GM19463 (cell line): Measurements from ENCODE around the gene RNF220.

Source experiments
- ATAC-seq: cut with Tn5 transposase; IDR thresholded peaks from one replicate; pipeline ENCODE4 v1.9.1; 2021; ENCODE audit warnings: mild to moderate bottlenecking, moderate library complexity; ENCODE audit not compliant: unreplicated experiment

RNF220 gene

GRCh38 chr1:44631333-44631646 is 226.2 kb downstream of the RNF220 start:
- ATAC-seq: no peak

DNA sequence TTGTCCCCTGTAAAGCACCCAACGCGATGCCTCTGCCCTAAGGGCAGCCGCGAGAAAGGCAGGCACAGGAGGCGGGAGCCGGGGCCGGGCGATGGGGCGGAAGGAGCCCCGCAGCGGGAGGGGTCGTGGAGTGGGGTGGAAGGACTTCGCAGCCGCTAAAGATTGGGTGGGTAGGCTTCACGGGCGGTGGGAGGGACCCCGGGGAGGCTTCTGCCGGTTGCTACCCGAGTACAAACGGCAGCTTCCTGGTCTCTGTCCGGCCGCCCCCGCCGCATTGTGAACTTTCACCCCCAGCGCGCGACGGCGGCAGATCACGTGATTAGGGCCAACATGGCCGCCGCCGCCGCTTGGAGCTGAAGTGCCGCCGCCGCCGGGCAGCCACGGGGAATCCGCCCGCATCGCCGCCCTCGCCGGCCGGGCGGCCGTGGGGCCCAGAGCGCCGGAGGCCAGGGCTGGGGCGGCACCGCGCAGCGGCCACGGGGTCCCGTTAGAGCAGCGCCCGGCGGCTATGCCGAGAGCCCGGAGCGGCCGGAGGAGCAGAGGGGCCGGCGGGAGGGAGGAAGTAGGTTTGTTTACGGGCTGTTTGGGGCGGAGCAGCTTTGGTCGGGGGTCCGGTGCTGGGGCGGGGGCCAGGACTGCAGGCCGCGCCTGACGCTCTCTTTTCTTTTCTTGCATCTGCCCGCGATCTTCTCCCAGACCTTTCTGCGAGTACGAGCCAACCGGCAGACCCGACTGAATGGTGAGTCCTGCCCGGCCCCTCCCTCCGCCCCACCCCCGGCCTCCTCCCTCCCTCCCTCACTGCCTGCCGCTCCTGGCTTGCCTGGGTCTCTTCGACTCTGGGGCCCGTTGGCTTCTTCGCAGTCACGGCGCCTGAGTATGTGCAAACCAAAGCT is 226.8 kb downstream of the RNF220 start:
- ATAC-seq: peak; percentile 74

- no peak for ATAC-seq
These were observed 227.5 kb downstream of the RNF220 start for GRCh38 chr1:44632598-44632997.

- ATAC-seq: no peak
These were observed 229.6 kb downstream of the RNF220 start for GRCh38 chr1:44634606-44635189.

GRCh38 chr1:44635439-44635838 is 230.4 kb downstream of the RNF220 start:
- no peak for ATAC-seq

GRCh38 chr1:44636083-44636687 is 231.1 kb downstream of the RNF220 start:
- no peak for ATAC-seq

DNA sequence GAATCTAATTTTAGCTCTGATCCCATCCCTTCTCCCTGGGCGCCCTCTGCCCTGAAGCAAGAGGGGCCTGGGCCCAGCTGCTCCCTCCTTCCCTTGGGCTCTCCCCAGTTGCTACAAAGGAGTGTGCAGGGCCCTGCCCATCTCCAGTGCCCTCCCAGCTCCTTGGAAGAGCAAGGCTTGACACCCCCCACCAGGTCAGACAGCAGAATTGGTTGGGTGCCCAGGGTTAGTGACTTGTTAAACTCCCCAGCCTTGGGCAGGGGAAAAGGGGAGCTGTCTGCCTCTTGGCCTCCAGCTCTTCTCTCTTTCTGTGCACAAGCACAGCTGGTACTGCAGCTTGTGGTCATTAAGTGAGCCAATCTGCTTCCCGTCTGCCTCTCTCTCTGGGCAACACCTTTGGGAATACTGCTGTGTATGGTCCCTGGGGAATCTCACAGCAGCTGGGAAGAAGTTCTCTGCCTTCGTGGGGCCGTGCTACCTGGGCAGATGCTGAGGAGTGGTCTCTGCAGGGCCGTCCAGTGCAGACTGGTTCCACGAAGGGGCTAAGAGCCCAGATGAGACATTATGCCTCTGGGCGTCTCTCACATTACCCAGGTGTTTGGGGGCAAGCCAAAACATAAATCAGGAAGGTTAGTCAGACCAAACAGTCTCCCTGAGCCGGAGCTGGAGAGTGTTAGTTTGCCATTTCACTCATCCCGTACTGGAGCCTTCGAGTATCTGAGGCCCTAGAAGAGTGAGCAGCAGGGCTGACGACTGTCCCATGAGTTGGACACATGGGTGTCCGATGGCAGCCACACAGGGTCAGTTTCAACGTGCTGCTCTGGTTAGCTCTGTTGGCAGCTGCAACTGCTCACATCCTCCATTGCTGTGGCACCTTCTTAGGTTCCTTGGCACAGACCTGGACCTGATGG is 231.9 kb downstream of the RNF220 start:
- no peak for ATAC-seq

DNA sequence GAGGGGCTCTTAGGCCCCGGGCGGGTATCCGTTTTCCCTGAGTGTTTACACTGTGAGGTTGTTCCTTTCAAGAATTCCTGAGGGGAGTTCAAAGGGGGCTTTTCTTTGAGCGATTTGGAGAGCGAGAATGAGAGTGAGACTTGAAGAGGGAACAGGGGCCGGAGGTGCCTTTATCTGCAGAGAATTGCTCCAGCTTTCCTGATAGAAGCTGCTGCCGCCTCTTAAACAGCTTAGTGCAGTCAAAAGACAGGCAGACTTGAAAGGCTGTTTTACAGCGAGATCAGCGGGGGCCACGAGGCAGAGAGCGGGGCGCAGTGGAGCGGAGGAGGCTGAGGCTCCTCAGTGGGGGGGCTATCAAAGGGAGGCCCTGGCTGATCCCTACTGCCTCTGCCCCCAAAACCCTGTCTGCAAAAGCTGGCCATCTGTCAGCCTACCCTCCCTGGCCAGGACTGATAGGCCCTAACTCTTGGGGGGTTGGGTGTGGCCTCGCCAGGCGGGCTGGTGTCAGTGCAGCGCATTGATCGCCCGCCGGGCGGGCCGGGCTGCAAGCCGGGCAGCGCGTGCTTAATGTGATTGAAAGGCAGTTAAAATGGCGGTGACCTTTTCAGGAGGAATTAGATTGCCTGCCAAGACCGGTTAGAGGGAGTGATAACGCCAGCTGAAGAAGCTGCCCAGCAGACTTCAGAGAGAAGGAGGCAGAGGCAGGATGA is 232.8 kb downstream of the RNF220 start:
- ATAC-seq: no peak

- ATAC-seq: no peak
These were observed 235.3 kb downstream of the RNF220 start for GRCh38 chr1:44640200-44640853.

DNA sequence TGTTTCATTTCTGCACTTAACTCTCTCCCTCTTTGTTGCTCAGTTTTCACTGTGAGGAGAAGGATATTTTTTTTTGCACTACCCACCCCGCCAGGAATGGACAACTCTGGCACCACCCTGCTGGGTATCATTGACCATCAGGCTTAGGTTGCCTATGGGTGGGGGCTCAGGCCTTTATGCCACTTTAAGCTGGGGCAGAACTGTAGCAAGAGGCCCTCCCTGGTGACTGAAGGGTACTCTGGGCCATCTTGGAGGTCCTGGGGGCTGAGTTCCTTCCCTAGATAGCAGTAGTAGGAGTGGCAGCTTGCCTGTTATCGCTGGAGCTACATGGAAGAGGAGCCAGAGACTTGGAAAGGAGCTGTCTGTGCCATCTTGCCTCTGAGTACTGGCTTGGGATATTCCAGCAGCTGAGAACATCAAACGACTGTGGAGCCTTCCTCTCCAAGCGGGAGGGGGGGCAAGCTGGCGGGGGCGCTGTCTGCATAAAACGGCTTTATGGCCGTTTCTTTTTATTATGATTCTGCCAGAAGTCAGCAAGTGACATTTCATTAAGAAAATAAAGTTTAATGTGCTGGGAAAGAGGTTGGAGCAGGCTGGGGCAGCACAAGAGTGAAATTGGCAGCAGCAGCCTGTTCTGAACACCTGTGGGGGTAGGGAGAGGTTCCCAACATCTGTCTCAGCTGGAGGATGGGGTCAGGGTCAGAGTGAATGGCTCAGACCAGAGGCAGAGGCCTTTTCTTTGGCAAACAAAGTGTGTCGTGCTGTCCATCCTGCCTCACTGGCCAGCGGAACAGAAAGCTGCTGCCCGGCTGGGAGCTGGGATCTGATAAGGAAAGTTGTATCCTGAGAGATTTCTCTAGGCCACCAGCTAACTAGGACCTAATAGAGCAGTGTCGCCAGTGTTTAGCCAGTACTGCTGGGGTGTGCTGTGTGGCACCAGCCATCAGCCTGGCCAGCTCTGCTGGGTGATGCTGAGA is 236.4 kb downstream of the RNF220 start:
- ATAC-seq: no peak

GRCh38 chr1:44642255-44642654 is 237.2 kb downstream of the RNF220 start:
- no peak for ATAC-seq

- no peak for ATAC-seq
These were observed 237.9 kb downstream of the RNF220 start for GRCh38 chr1:44642925-44643324.

- no peak for ATAC-seq
These were observed 238.8 kb downstream of the RNF220 start for GRCh38 chr1:44643721-44644334.

DNA sequence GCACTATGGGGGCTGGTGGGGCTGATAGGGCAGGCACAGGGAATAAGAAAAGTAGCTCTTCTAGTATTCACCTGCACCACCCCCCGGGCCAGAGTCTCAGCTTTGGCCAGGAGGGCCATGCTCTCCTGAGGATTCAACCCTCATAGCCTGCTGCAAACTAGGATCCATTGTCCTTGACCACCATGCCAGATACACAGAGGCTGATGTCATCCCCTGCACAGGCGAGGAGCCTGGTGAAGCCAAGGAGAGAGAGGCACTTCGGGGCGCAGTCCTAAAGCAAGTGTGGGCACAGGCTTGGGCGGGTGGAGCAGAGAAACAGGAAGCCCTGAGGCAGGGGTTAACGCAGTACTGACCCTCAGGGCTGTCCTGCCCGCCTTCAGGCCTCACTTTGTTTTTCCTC is 239.8 kb downstream of the RNF220 start:
- ATAC-seq: no peak

GRCh38 chr1:44645476-44646244 is 240.6 kb downstream of the RNF220 start:
- ATAC-seq: no peak

DNA sequence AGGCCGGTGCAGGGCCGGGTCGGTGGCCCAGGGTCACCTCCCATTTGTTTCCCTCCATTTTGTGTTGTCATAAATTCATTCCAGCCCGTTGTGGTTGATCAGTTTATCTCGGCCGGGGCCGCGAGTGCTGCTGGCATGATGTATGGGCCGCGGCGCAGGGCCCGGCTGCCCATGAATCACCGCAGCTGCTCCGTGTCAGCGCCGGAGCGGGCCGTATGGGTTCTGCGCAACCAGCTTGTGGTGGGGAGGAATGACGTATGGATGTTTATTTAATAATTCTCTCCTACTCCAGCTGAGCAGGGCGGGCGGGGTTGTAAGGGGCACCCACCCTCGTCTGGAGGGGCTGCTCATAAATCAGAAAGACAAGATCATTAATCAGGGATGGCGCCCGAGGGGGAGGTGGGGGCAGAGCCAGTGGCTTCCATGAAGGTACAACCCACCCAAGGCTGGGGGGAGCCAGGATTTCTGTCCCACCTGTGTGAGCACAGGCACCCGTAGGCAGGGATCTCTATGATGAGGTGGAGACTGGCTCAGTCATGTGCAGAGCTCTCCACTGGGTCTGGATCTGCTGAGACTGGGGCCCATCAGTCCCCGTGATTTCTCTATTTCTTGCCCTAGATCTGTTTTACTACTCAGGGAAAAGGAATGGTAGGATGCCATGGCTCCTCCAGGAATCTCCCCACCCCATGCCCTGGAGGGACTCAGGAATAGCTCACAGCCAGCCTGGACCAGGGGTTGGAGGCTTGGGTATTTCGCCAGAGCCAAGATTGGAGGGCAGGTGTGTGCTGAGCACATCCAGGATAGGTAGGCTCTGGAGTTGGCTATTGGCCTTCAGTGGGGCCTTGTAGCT is 241.4 kb downstream of the RNF220 start:
- no peak for ATAC-seq

DNA sequence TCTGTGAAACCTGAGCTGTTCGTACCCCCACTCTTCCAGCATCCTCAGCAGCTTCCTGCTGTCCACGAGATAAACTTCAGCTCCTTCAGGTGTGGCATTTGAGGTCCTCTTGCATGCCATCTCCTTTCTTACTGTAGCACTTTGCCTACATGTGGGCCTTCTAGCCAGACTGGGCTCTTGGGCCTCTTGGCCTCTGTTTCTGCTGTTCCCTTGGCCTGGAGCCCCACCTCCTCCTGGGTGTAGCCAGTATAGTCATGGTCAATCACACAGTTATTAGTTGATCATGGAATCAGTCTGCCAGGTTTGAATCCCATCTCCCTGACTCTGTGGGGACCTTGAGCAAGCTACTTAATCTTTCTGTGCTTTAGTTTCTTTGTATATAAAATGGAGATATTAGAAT is 242.8 kb downstream of the RNF220 start:
- no peak for ATAC-seq
